Muscle layer of colon (tissue), 2 donors: ENCODE data around the gene CTSH.
"Not testable (repeated sequence)": the region's sequence is repeated elsewhere in the genome, so short reads cannot be mapped to it uniquely, and the experiment has no call there.

ENCODE experiments used
- H3K27ac ChIP-seq: one replicate; pipeline ENCODE4 v1.7.0; 2013; ENCODE audit warnings: low read depth, mild to moderate bottlenecking, low read length, moderate library complexity
- H3K27me3 ChIP-seq, 2 donors: one replicate each; pipeline ENCODE4 v1.7.0; 2013; ENCODE audit warnings: low read length in 2 of 2, mild to moderate bottlenecking in 2 of 2; ENCODE audit not compliant: insufficient read depth in 2 of 2, control insufficient read depth in 1 of 2
- H3K36me3 ChIP-seq: one replicate; pipeline ENCODE4 v1.7.0; 2013; ENCODE audit warnings: mild to moderate bottlenecking, low read length; ENCODE audit not compliant: insufficient read depth
- H3K4me1 ChIP-seq: one replicate; pipeline ENCODE4 v1.7.0; 2013; ENCODE audit warnings: mild to moderate bottlenecking, low read length; ENCODE audit not compliant: insufficient read depth
- H3K4me3 ChIP-seq, 2 donors: one replicate each; pipeline ENCODE4 v1.7.0; 2013; ENCODE audit warnings: low read length in 2 of 2, low read depth in 1 of 2, mild to moderate bottlenecking in 1 of 2, moderate library complexity in 1 of 2
- H3K9ac ChIP-seq: one replicate; pipeline ENCODE4 v1.7.0; 2013; ENCODE audit warnings: low read length
- H3K9me3 ChIP-seq: one replicate; pipeline ENCODE4 v1.7.0; 2013; ENCODE audit warnings: mild to moderate bottlenecking, low read length
- donor health status: abdominal sarcoma.
- donor health status: Adenocarcinoma of cecum.

Gene CTSH

DNA sequence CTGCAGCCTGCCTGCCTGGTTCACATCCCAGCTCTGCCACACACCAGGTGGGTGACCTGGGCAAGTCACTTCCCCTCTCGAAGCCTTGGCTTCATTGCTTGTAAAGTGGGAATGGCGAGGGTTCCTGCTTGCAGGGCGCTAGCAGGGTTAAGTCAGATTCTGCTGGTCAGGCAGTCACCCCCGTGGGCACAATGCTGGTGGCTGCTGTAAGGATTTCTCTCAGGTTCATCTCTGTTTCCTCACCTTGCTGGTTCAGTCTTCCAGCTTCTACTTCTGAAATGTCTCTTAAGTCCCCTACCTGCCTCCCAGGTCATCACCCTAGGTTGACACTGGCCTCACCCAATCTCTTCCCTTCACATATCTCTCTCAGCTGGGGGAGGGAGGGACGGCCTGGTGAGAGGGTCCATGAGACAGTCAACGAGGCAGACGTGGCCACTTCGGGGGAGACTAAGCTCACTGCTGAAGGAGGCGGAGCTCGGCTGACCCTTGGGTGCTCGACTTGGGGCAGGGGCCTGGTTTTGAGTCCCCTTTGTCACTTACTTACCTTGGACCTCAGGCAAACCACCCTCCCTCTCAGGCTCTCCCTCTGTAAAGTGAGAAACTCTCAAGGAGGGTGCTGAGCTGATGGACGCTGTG is 11.5 kb downstream of the CTSH start:
- H3K4me1 ChIP-seq, result peaks cover 24% of the 10 kb centered on the region
- H3K9me3 ChIP-seq, result no peaks in the 10 kb centered on the region
- no peak overlapping the region for H3K27ac ChIP-seq

DNA sequence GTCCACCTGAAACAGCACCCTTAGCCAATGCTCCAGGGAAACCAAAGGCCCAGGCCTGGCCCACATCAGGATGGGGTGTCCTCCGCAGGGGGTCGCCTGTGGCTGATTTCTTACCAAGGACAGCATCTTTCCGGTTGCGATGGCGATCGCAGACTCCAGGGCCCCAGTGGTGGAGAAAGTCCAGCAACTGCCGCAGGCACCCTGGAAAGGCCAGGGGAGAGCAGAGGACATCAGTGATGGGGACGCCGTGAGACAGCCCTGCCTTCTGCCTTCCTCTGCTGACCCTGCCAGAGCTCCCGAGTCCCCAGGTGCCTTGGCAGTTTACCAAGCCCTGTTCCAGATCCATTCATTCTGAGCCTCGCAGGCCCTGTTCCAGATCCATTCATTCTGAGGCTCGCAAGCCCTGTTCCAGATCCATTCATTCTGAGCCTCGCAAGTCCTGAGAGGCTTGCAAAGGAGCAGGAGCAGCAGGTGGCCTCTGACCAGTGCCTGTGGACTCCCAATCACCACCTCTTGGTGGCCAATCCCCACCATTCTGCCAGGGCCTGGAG is 12.5 kb downstream of the CTSH start:
- Histone ChIP-seq H3K27ac (no peak overlapping the region), H3K27me3 (no peaks in the 10 kb centered on the region), H3K9me3 (no peaks in the 10 kb centered on the region), H3K36me3 (peaks cover 6% of the 10 kb centered on the region), H3K4me3 (no peak overlapping the region), H3K4me1 (peaks cover 24% of the 10 kb centered on the region), H3K9ac (no peak overlapping the region)

More for the DNA sequence above, 11.5 kb downstream of the CTSH start:
- no peak overlapping the region for H3K9ac ChIP-seq
- H3K4me3 ChIP-seq, result no peak overlapping the region
- no peaks in the 10 kb centered on the region for H3K36me3 ChIP-seq
- H3K27me3 ChIP-seq, result no peaks in the 10 kb centered on the region

DNA sequence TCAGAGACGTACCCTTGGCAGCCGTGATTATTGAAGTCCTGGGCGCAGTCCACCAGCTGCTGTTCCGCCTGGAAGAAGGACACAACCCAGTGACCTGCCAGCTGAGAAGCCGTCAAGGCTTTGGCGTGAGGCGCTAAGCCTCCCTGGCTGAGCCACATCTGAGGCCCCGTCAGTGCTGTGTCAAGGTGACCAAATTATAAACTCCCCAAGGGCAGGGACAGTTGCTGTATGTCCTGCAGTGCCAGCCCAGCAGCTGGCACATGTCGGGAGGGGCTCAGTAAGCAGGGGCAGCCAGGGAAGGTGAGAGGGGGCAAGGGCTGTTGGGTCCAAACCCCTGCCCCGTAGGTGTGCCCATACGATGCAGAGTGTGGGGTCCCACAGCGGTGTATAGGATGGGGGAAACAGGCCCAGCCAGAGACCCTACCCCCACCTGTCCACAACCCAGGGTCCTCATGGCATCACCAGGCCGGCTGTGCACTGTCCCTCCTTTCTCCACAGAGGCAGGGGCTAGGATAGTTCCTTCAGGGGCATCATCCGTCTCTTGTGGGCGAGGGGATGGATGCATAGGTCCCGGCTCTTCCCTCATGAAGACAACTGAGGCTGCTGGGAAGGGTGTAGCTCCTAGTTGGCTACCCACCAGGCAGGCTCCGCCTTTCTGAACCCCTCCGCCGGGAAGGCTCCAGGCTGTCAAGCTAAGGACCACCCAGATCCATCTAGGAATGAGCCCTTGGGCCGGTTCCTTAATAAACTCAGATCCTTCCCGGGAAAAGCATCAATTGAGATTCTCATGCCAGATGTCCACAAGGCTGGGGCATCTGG is 13.2 kb downstream of the CTSH start:
- H3K27me3 ChIP-seq, result no peaks in the 10 kb centered on the region
- no peak overlapping the region for H3K4me3 ChIP-seq
- no peak overlapping the region for H3K27ac ChIP-seq
- H3K4me1 ChIP-seq, result peaks cover 24% of the 10 kb centered on the region
- no peaks in the 10 kb centered on the region for H3K9me3 ChIP-seq
- H3K36me3 ChIP-seq, result peaks cover 11% of the 10 kb centered on the region
- H3K9ac ChIP-seq, result no peak overlapping the region

DNA sequence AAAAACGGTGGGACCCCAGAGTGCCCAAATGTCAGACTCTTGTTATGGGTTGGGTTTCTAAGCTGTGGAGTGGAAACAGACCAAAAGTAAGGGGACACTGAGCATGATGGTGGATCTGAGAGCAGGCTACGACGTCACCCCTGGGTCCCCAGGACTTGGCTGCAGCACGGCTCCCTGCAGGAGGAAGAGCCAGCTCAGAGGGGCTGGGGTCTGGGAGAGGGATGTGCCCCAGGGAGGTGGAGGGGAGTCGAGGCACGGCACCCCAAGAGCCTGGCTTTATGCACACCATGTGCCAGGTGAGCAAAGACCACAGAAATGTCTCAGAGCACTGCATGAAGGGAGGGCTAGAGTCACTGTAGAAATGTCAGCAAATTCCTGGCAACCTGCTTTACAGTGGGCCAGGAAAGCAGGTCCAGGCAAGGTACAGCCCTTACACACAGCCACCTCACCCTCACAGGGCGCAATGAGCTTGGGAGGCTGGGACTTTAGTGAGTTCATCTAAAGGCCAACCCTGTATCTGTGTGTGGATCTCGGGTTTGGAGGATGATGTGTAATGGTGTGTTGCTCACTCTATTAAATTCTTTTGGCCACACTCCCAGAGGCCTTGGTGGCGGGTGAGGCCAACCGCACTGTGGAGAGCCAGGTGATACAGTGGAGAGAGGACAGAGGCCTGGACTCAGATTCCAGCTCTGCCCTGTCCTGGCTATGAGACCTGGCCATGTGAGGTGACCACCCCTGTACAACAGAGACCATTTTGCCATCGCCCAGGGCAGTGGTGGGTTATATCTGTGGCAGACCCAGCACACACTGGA is 14.1 kb downstream of the CTSH start:
- no peak overlapping the region for H3K4me3 ChIP-seq
- peaks cover 11% of the 10 kb centered on the region for H3K36me3 ChIP-seq
- H3K27ac ChIP-seq, result no peak overlapping the region
- H3K4me1 ChIP-seq, result peaks cover 24% of the 10 kb centered on the region
- H3K9ac ChIP-seq, result no peak overlapping the region
- no peaks in the 10 kb centered on the region for H3K9me3 ChIP-seq
- H3K27me3 ChIP-seq, result no peaks in the 10 kb centered on the region

DNA sequence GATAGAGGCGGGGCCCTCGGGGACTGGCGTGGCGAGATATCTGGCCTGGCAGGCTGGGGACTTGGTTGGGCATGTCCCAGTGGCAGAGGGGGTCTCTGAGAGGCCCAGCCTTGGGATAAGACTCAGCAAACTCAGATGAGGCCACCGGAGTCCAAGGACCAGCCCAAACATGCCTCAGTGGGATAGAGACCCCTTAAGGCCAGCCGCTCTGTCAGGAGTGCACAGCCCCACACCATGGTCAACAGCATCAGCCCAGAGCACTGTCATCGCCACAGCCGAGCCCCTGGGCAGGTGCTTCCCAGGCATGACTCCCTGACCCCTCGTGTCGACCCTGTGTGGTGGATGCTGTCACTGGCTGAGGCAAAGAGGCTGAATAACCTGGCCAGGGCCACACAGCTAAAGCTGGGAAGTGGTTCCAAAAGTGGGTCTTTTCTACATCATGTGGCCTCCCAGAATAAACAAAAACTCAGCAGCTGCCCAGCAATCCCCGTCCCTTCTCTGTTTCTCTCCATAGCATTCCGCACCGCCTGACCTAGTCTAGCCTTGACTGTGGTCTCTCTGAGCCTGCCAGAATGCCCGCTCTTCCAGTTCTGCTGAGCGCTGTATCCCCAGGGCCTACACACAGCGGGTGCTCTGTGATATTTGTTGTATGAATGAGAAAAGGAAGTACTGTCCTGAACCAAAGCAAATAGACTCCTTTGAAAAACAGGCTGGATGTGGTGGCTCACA is 15.1 kb downstream of the CTSH start:
- peaks cover 18% of the 10 kb centered on the region for H3K36me3 ChIP-seq
- no peak overlapping the region for H3K9ac ChIP-seq
- H3K27me3 ChIP-seq, result no peaks in the 10 kb centered on the region
- H3K27ac ChIP-seq, result no peak overlapping the region
- H3K4me1 ChIP-seq, result peaks cover 24% of the 10 kb centered on the region
- H3K4me3 ChIP-seq, result no peak overlapping the region
- H3K9me3 ChIP-seq, result no peaks in the 10 kb centered on the region

DNA sequence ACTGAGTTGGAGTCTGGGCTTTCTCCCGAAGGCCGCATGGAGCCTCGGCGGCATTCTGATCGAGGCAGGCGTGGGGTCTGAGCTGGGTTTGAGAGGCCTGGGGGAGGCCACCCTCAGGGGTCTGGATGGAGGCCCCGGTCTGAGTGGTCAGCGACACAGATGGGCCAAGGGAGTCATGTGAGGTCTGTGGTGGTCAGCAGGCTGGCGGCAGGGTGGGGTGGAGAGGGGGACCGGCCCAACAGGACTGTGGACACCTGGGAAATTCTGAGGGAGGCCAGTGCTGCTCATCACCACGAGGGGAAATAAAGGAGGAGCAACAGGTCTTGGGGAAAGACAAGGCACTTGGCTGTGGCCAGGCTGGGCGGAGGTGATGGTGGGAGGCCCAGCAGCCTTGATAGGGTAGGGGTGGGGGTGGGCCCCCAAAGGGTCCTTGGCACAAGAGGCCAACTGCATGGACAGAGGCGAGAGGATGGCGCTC is 16.2 kb downstream of the CTSH start:
- no peak overlapping the region for H3K4me3 ChIP-seq
- H3K4me1 ChIP-seq, result peaks cover 14% of the 10 kb centered on the region
- H3K27ac ChIP-seq, result no peak overlapping the region
- H3K36me3 ChIP-seq, result peaks cover 18% of the 10 kb centered on the region
- H3K9ac ChIP-seq, result no peak overlapping the region
- no peaks in the 10 kb centered on the region for H3K27me3 ChIP-seq
- no peaks in the 10 kb centered on the region for H3K9me3 ChIP-seq

DNA sequence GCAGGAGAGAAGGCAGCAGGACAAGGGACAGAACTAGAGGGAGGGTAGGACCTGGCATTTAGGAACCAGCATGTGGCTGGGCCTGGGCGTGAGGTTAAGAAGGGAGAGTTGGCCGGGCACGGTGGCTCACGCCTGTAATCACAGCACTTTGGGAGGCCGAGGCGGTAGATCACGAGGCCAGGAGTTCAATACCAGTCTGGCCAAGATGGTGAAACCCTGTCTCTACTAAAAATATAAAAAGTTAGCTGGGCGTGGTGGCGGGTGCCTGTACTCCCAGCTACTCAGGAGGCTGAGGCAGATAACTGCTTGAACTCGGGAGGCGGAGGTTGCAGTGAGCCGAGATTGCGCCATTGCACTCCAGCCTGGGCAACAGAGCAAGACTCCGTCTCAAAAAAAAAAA is 16.7 kb downstream of the CTSH start:
- H3K9ac ChIP-seq, result not testable (repeated sequence)
- H3K36me3 ChIP-seq, result peaks cover 21% of the 10 kb centered on the region

DNA sequence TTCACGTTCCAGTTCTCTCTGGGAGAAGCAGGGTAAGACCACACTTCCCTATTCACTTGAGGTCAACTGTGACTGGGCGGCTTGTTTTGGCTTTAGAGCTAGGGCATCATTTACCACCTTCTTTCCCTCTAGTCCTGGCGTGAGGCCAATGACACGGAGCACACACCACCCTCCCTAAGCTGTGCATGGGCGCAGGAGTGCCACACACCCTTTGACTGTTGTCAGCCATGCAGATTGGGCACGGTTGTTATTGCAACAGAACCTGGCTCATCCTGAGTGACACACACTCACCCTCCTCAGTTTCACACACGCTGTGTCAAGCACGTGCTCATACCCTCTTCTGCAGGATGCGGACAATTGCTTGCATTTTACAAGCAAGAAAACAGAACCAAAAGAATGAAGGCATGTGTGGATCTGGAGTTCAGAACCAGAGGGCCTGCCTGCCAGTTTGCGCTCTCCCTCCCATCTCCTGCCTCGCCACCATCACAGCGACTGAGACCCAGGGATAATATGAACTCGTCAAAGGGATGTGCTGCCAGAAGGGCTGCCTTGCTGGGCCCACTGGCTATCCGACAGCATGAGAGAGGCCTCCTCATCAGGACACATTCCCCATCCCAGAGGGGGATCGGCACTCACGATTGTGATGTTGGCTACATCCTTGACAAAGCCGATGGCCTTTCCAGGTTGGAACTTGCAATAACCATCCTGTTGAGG is 17.6 kb downstream of the CTSH start:
- peaks cover 11% of the 10 kb centered on the region for H3K4me1 ChIP-seq
- peaks cover 30% of the 10 kb centered on the region for H3K36me3 ChIP-seq
- H3K9me3 ChIP-seq, result no peaks in the 10 kb centered on the region
- H3K4me3 ChIP-seq, result no peak overlapping the region
- no peaks in the 10 kb centered on the region for H3K27me3 ChIP-seq
- no peak overlapping the region for H3K9ac ChIP-seq
- H3K27ac ChIP-seq, result no peak overlapping the region

More for the DNA sequence above, 16.7 kb downstream of the CTSH start:
- not testable (repeated sequence) for H3K4me3 ChIP-seq, H3K9me3 ChIP-seq, H3K27me3 ChIP-seq, H3K27ac ChIP-seq
- H3K4me1 ChIP-seq, result peaks cover 11% of the 10 kb centered on the region

DNA sequence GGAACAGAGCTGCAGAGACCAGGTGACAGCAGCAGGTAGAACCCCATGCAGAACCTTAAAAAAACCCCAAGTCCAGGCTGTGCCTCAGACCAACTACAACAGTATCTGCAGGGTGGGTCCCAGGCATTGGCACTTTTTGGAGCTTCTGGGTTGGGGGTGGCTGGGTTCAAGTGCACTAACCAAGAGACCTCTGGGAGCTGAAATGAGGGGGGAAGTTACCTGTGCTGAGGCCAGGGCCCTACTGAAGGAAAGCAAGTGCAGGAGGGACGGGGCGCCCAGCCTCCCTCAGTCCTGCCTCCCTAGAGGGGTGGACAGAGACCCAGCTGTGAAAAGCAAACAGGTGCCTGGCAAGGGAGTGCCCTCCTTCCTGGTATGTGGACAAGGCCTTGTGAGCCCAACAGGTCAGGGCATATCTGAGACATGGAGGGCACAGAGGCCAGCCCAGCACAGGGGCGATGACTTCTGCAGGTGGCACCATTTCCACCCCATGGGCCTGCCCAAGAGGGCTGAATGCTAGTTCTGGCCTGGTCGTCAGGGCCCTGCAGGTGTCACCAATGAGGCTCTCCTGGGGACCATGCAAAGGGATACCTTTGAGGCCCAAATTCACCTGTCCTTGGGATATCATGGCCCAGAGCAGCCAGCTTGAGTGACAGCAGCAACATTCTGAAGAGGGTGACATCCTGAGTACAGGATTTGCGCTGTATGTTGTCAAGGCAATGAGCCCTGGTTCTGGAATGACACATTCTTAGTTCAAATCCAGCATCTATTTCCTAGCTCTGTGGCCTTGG is 18.7 kb downstream of the CTSH start:
- Histone ChIP-seq H3K9me3 (no peaks in the 10 kb centered on the region), H3K36me3 (peaks cover 41% of the 10 kb centered on the region), H3K9ac (no peak overlapping the region), H3K4me3 (no peak overlapping the region), H3K27ac (no peak overlapping the region), H3K4me1 (peaks cover 7% of the 10 kb centered on the region), H3K27me3 (no peaks in the 10 kb centered on the region)
